ENCODE measurements around the gene GPR132.

Gene GPR132

DNA sequence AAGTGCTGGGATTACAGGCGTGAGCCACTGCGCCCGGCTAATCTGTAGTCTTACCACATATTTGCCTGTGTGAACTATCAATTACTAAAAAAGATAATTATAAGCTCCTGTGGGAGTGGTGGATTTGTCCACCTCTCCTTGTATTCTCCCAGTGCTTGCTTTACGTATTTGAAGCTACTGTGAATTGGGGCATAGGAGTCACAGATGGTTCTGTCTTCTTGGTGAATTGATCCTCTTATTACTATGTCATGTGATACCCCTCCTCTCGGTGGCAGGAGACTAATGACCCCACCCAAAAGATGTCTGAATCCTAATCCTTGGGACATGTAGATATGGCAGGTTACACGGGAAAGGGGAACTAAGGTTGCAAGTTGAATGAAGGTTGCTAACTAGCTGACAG, 11.8 kb downstream of the GPR132 start:
- Histone ChIP-seq H3K4me1 (ENCODE audit: control insufficient read depth, insufficient read depth, low read length, poor library complexity, severe bottlenecking) (peaks cover 3% of the 10 kb centered on the region), H3K27ac (ENCODE audit: insufficient read depth, low read length, poor library complexity, severe bottlenecking) (no peak overlapping the region), H3K36me3 (ENCODE audit: control insufficient read depth, insufficient read depth, low read length) (peaks cover 70% of the 10 kb centered on the region), H3K27me3 (replicated peaks; ENCODE audit: control insufficient read depth, insufficient read depth, low read length, poor library complexity, severe bottlenecking) (no peaks in the 10 kb centered on the region), H3K9me3 (ENCODE audit: control insufficient read depth, low read length) (no peaks in the 10 kb centered on the region), H3K4me3 (ENCODE audit: insufficient read depth, low read depth, low read length, poor library complexity, severe bottlenecking) (no peak overlapping the region)
- DNase-seq: no peak

DNA sequence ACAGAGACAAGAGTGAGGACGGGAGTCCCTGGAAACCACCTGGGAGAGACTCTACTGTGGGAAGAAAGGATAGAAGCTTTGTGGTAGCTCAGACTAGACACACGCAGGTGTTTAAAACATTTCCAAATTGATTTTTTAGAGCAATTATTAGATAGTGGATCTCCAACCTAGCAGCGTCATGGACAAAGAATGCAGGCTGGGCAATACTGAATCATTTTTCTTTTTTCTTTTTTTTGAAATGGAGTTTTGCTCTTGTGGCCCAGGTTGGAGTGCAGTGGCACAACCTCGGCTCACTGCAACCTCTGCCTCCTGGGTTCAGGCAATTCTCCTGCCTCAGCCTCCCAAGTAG, 13.1 kb downstream of the GPR132 start:
- H3K36me3 ChIP-seq (ENCODE audit: control insufficient read depth, insufficient read depth, low read length): peaks cover 67% of the 10 kb centered on the region
- DNase-seq: no peak
- no peaks in the 10 kb centered on the region for H3K27me3 ChIP-seq (replicated peaks; ENCODE audit: control insufficient read depth, insufficient read depth, low read length, poor library complexity, severe bottlenecking)
- H3K27ac ChIP-seq (ENCODE audit: insufficient read depth, low read length, poor library complexity, severe bottlenecking): no peak overlapping the region
- no peaks in the 10 kb centered on the region for H3K4me1 ChIP-seq (ENCODE audit: control insufficient read depth, insufficient read depth, low read length, poor library complexity, severe bottlenecking)
- no peaks in the 10 kb centered on the region for H3K9me3 ChIP-seq (ENCODE audit: control insufficient read depth, low read length)
- H3K4me3 ChIP-seq (ENCODE audit: insufficient read depth, low read depth, low read length, poor library complexity, severe bottlenecking): no peak overlapping the region

DNA sequence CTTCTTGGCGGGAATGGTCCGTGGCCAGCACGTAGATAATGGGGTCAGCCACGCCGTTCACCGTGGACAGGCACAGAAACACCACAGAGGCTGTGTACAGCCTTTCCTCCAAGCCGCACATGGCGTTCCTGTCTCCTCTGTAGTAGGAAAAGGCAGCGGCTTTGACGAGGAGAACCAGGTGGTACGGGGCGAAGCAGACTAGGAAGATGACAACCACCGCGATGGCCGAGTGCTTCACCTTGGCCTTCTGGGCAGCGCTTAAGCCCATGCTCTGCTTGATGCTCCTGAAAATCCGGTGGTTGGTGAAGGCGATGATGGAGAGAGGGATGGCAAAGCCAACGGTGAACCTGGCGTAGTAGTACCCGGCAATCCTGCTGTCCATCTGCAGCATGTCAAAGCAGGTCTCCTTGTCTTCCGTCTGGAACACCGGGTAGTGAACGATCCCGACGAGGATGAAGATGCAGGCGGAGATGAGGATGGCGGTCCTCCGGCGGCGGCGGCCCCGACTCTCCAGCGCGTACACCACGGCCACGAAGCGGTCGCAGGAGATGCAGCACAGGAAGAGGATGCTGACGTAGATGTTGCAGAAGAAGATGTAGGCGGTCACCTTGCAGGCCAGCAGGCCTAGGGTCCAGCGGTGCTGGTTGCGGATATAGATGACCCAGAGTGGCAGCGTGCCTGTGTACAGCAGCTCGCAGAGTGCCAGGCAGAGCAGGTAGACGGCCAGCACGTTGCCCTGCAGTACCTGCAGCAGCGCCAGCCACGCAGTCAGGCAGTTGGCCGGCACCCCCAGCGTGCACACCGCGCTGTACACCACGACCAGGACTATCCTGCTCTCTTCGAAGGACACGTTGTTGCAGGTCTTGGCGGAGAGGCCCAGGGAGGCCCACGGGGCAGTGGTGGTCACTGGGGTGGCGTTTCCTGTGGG, 13.8 kb downstream of the GPR132 start:
- DNase-seq: no peak
- no peaks in the 10 kb centered on the region for H3K9me3 ChIP-seq (ENCODE audit: control insufficient read depth, low read length)
- H3K4me3 ChIP-seq (ENCODE audit: insufficient read depth, low read depth, low read length, poor library complexity, severe bottlenecking): no peak overlapping the region
- no peaks in the 10 kb centered on the region for H3K27me3 ChIP-seq (replicated peaks; ENCODE audit: control insufficient read depth, insufficient read depth, low read length, poor library complexity, severe bottlenecking)
- H3K4me1 ChIP-seq (ENCODE audit: control insufficient read depth, insufficient read depth, low read length, poor library complexity, severe bottlenecking): no peaks in the 10 kb centered on the region
- peaks cover 61% of the 10 kb centered on the region for H3K36me3 ChIP-seq (ENCODE audit: control insufficient read depth, insufficient read depth, low read length)
- H3K27ac ChIP-seq (ENCODE audit: insufficient read depth, low read length, poor library complexity, severe bottlenecking): no peak overlapping the region

DNA sequence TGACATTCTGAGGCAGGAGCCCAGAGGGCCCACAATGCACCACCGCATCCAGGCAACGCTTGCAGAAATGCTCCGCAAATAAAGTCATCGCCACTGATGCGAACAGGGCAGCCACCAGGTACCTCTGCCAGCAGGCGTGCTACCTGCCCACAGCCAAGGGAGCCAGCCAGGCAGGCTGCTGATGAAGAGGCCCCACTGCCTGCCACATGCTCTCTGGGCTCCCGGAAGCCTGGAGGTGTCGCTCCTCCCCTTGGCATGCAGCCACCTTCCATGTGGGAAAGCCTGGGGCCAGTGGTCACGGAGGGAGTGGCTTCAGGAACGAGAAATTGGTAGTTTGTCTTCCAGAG, 14.7 kb downstream of the GPR132 start:
- no peak overlapping the region for H3K27ac ChIP-seq (ENCODE audit: insufficient read depth, low read length, poor library complexity, severe bottlenecking)
- no peaks in the 10 kb centered on the region for H3K27me3 ChIP-seq (replicated peaks; ENCODE audit: control insufficient read depth, insufficient read depth, low read length, poor library complexity, severe bottlenecking)
- peaks cover 6% of the 10 kb centered on the region for H3K4me1 ChIP-seq (ENCODE audit: control insufficient read depth, insufficient read depth, low read length, poor library complexity, severe bottlenecking)
- peaks cover 51% of the 10 kb centered on the region for H3K36me3 ChIP-seq (ENCODE audit: control insufficient read depth, insufficient read depth, low read length)
- H3K9me3 ChIP-seq (ENCODE audit: control insufficient read depth, low read length): no peaks in the 10 kb centered on the region
- no peak for DNase-seq
- H3K4me3 ChIP-seq (ENCODE audit: insufficient read depth, low read depth, low read length, poor library complexity, severe bottlenecking): no peak overlapping the region

DNA sequence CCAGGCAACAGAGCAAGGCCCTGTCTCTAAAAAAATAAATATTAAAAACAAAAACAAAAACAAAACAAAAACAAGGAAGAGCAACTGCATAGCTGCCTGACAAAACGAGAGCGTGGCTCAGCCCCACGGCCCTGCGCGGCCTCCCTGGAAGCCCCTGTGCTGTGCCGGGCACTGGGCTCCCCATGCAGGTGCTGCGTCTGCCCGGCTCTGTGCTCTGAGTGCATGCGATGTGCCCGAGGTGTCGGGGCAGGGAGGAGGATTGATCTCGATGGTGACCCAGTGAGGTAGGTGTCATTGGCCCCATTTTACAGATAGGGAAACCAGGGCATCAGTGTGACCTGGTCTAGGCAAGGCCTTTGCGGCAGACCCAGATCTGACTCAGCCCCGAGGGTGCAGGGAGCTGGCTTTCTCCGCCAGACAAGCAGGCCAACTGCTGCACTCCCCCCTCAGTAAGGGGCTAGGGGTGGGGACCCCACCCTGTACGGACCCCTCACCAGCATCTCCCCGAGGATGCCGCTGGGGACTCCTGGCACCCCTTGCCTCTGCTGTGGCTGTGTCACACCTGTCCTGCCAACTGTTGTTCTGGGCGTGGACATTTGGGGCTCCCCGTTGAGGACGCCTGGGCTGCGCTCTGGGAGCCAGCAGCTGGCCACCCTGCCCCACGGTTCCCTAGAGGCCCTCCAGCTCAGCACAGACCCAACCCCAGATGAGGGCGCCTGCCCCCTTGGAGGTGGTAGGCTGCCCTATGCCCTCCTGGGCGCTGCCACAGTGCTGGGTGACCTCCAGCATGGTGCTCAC, 15.3 kb downstream of the GPR132 start:
- Histone ChIP-seq H3K36me3 (ENCODE audit: control insufficient read depth, insufficient read depth, low read length) (peaks cover 46% of the 10 kb centered on the region), H3K4me3 (ENCODE audit: insufficient read depth, low read depth, low read length, poor library complexity, severe bottlenecking) (no peak overlapping the region), H3K27ac (ENCODE audit: insufficient read depth, low read length, poor library complexity, severe bottlenecking) (no peak overlapping the region), H3K9me3 (ENCODE audit: control insufficient read depth, low read length) (no peaks in the 10 kb centered on the region), H3K27me3 (replicated peaks; ENCODE audit: control insufficient read depth, insufficient read depth, low read length, poor library complexity, severe bottlenecking) (no peaks in the 10 kb centered on the region), H3K4me1 (ENCODE audit: control insufficient read depth, insufficient read depth, low read length, poor library complexity, severe bottlenecking) (peaks cover 8% of the 10 kb centered on the region)
- DNase-seq: no peak

DNA sequence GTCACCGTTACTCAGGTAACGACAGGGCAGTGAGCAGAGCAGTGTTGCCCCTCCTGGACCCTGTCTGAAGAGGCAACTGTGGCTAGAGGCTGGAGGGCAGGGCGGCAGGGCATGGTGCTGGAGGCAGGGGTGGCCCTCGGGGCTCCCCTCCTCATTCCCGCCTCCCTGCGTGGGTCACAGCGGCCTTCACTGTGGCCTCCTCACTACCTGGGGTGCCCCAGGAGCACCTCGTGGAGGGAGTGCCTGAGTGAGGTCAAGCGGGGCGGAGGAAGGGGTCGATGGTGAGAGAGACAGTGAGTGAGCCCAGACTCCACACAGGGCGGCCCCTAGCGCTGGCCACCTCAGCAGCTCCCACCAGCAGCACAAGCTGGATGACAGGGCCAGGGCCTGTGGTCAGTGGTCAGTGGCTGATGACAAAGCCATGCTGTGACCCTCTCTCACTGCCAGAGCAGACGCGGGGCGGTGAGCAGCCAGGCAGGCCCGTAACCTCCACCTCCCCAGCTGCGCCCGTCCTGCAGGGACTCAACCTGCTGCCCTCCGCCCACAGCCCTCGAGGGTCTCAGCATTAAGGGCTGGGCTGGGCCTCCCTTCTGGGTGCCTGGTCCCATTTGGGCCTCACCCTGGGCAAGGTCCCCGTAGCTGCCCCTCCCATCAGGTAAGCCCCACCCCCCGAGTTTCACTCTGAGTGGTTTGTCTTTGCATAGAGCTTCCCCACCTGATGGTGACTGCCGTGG, 17.8 kb downstream of the GPR132 start:
- Histone ChIP-seq H3K27ac (ENCODE audit: insufficient read depth, low read length, poor library complexity, severe bottlenecking) (no peak overlapping the region), H3K4me1 (ENCODE audit: control insufficient read depth, insufficient read depth, low read length, poor library complexity, severe bottlenecking) (peaks cover 8% of the 10 kb centered on the region), H3K4me3 (ENCODE audit: insufficient read depth, low read depth, low read length, poor library complexity, severe bottlenecking) (no peak overlapping the region), H3K36me3 (ENCODE audit: control insufficient read depth, insufficient read depth, low read length) (peaks cover 34% of the 10 kb centered on the region), H3K27me3 (replicated peaks; ENCODE audit: control insufficient read depth, insufficient read depth, low read length, poor library complexity, severe bottlenecking) (no peaks in the 10 kb centered on the region), H3K9me3 (ENCODE audit: control insufficient read depth, low read length) (no peaks in the 10 kb centered on the region)
- DNase-seq: no peak

DNA sequence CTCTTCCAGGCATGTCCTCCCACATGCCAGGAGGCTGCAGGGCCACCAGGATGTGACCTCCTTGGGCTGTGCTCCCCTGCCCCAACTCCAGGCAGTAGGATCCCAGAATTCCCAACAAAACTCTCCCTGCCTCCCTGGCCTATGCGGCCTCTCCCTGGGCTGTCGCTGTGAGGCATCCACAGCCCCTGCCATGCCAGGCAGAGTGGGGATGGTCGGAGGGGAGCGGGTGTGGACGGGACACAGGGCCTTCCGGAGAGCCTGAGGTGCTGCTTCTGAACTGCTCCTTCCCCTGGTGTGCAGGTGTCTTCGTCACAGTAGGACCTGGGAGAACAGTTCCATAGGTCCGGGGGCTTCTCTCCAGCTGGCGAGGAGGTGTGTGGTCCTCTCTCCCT, 18.3 kb downstream of the GPR132 start:
- peaks cover 8% of the 10 kb centered on the region for H3K4me1 ChIP-seq (ENCODE audit: control insufficient read depth, insufficient read depth, low read length, poor library complexity, severe bottlenecking)
- no peak overlapping the region for H3K4me3 ChIP-seq (ENCODE audit: insufficient read depth, low read depth, low read length, poor library complexity, severe bottlenecking)
- H3K27ac ChIP-seq (ENCODE audit: insufficient read depth, low read length, poor library complexity, severe bottlenecking): no peak overlapping the region
- no peaks in the 10 kb centered on the region for H3K9me3 ChIP-seq (ENCODE audit: control insufficient read depth, low read length)
- no peak for DNase-seq
- H3K27me3 ChIP-seq (replicated peaks; ENCODE audit: control insufficient read depth, insufficient read depth, low read length, poor library complexity, severe bottlenecking): no peaks in the 10 kb centered on the region
- H3K36me3 ChIP-seq (ENCODE audit: control insufficient read depth, insufficient read depth, low read length): peaks cover 30% of the 10 kb centered on the region

DNA sequence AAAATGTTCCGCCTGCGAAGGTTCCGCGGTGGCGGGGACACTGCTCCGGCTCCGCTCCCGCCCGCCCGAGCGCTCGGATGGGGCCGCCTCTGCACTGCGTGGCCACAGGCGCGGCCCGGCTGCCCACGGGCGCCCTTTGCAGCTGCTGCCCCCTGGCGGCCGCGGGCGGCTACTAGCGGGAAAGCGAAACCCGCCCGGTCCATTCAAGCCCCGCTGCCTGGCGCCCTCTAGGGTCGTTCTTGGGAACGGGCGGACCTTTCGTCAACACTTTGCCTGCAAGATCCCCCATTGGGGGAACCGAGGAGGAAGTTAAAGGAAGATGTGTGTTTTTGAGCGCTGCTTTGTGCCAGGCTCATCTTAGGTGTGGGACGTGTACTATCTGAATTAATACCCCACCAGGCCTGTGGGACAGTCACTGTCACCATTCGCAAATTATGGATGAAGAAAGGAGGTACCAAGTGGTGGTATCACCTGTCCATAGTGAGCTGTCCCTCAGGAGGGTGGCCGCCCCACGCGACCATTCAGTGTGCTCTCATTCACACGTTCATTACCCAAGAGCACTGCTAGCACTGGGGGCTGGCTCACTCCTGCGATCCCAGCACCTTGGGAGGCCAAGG, 19.4 kb downstream of the GPR132 start:
- Histone ChIP-seq H3K27me3 (replicated peaks; ENCODE audit: control insufficient read depth, insufficient read depth, low read length, poor library complexity, severe bottlenecking) (no peaks in the 10 kb centered on the region), H3K4me3 (ENCODE audit: insufficient read depth, low read depth, low read length, poor library complexity, severe bottlenecking) (no peak overlapping the region), H3K4me1 (ENCODE audit: control insufficient read depth, insufficient read depth, low read length, poor library complexity, severe bottlenecking) (peaks cover 8% of the 10 kb centered on the region), H3K9me3 (ENCODE audit: control insufficient read depth, low read length) (no peaks in the 10 kb centered on the region), H3K27ac (ENCODE audit: insufficient read depth, low read length, poor library complexity, severe bottlenecking) (no peak overlapping the region), H3K36me3 (ENCODE audit: control insufficient read depth, insufficient read depth, low read length) (peaks cover 19% of the 10 kb centered on the region)
- peak; percentile 81 to 91 (median 88) for DNase-seq

DNA sequence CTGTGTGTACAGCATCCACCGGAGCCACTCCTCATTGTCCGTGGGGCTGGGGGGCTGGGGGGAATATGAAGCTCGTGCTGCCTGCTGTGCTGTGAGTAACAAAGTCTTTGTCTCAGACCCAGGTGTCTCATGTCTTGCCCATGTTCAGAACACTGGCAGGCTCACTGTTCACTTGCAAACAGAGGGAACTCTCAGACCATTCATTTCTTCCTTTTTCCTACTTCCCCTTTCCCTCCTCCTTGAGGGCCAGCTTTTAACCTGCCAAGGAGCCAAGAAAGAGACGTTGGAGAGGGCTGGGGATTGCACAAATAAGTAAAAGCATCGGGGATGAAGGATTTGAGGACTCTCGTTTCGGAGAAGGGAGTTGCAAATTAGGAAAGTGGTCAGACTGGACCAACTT, 21.6 kb downstream of the GPR132 start:
- H3K36me3 ChIP-seq (ENCODE audit: control insufficient read depth, insufficient read depth, low read length): no peaks in the 10 kb centered on the region
- DNase-seq: no peak
- H3K4me1 ChIP-seq (ENCODE audit: control insufficient read depth, insufficient read depth, low read length, poor library complexity, severe bottlenecking): peaks cover 8% of the 10 kb centered on the region
- H3K27ac ChIP-seq (ENCODE audit: insufficient read depth, low read length, poor library complexity, severe bottlenecking): no peak overlapping the region
- no peak overlapping the region for H3K4me3 ChIP-seq (ENCODE audit: insufficient read depth, low read depth, low read length, poor library complexity, severe bottlenecking)
- no peaks in the 10 kb centered on the region for H3K9me3 ChIP-seq (ENCODE audit: control insufficient read depth, low read length)
- H3K27me3 ChIP-seq (replicated peaks; ENCODE audit: control insufficient read depth, insufficient read depth, low read length, poor library complexity, severe bottlenecking): no peaks in the 10 kb centered on the region

Measured in effector memory CD4-positive, alpha-beta T cell (primary cell).